Neuronal stem cell (in vitro differentiated cells): ENCODE measurements around the gene GPR32.

Experiments used
- DNase-seq: peaks from one replicate; pipeline ENCODE4 v3.0.0-alpha.2; 2013; ENCODE audit warnings: low spot score
- H2AFZ ChIP-seq: one replicate; pipeline ENCODE4 v1.6.1; 2013; ENCODE audit warnings: mild to moderate bottlenecking, low read length, inconsistent platforms
- H2AK5ac ChIP-seq: 2 replicates; pipeline ENCODE4 v1.6.1; 2013; ENCODE audit warnings: low read depth, mild to moderate bottlenecking, inconsistent platforms, low read length, moderate library complexity, mixed read lengths
- H2BK120ac ChIP-seq: 2 replicates; pipeline ENCODE4 v1.6.1; 2013; ENCODE audit warnings: low read depth, mild to moderate bottlenecking, inconsistent platforms, low read length, moderate library complexity, mixed read lengths
- H2BK12ac ChIP-seq: one replicate; pipeline ENCODE4 v1.6.1; 2013; ENCODE audit warnings: low read length, inconsistent platforms
- H2BK15ac ChIP-seq: 2 replicates; pipeline ENCODE4 v1.6.1; 2013; ENCODE audit warnings: mild to moderate bottlenecking, low read length, inconsistent platforms, mixed read lengths
- H2BK5ac ChIP-seq: one replicate; pipeline ENCODE4 v1.6.1; 2013; ENCODE audit warnings: inconsistent platforms, mild to moderate bottlenecking, low read length, moderate library complexity
- H3K14ac ChIP-seq: one replicate; pipeline ENCODE4 v1.6.1; 2013; ENCODE audit warnings: low read length, inconsistent platforms
- H3K18ac ChIP-seq: 2 replicates; pipeline ENCODE4 v1.6.1; 2013; ENCODE audit warnings: low read length, inconsistent platforms
- H3K23ac ChIP-seq: 2 replicates; pipeline ENCODE4 v1.6.1; 2013; ENCODE audit warnings: low read depth, mild to moderate bottlenecking, mixed read lengths, low read length, inconsistent platforms; ENCODE audit not compliant: poor library complexity
- H3K27ac ChIP-seq: replicated peaks from 3 replicates; pipeline ENCODE4 v1.5.1; 2013; ENCODE audit warnings: low read length, inconsistent platforms
- H3K27me3 ChIP-seq, 3 experiments: 2 replicates each; pipeline ENCODE4 v1.6.1; 2013; ENCODE audit warnings: low read length in 3 of 3, mild to moderate bottlenecking in 2 of 3, inconsistent platforms in 1 of 3, low read depth in 1 of 3, mixed read lengths in 1 of 3, moderate library complexity in 1 of 3; ENCODE audit not compliant: control insufficient read depth in 3 of 3, insufficient read depth in 3 of 3
- H3K36me3 ChIP-seq, 2 donors: replicated peaks in 1 of 2; 2 replicates each; pipeline ENCODE4 v1.6.1; 2013; ENCODE audit warnings: low read length in 2 of 2; ENCODE audit not compliant: control insufficient read depth in 2 of 2, insufficient read depth in 2 of 2
- H3K4ac ChIP-seq: 2 replicates; pipeline ENCODE4 v1.6.1; 2013; ENCODE audit warnings: inconsistent platforms, mild to moderate bottlenecking, low read length, moderate library complexity
- H3K4me1 ChIP-seq, 2 donors: 1 replicate in 1 of 2; 2 replicates in 1 of 2; pipeline ENCODE4 v1.6.1; 2013; ENCODE audit warnings: low read length in 2 of 2, low read depth in 1 of 2; ENCODE audit not compliant: control insufficient read depth in 2 of 2, insufficient read depth in 1 of 2
- H3K4me2 ChIP-seq: one replicate; pipeline ENCODE4 v1.6.1; 2013; ENCODE audit warnings: mild to moderate bottlenecking, low read length, inconsistent platforms; ENCODE audit not compliant: insufficient read depth, poor library complexity, severe bottlenecking
- H3K4me3 ChIP-seq, 2 donors: 2 replicates each; pipeline ENCODE4 v1.5.1; 2013; ENCODE audit warnings: low read length in 2 of 2, mild to moderate bottlenecking in 2 of 2, inconsistent platforms in 1 of 2, moderate library complexity in 1 of 2
- H3K79me1 ChIP-seq: one replicate; pipeline ENCODE4 v1.6.1; 2013; ENCODE audit warnings: low read depth, mild to moderate bottlenecking, inconsistent platforms, low read length, moderate library complexity
- H3K9ac ChIP-seq: one replicate; pipeline ENCODE4 v1.6.1; 2013; ENCODE audit warnings: mild to moderate bottlenecking, low read depth, low read length, inconsistent platforms; ENCODE audit not compliant: poor library complexity
- H3K9me3 ChIP-seq, 2 donors: replicated peaks in 1 of 2; 2 replicates each; pipeline versions ENCODE3 to v1.6.1; 2013; ENCODE audit warnings: low read length in 2 of 2, mild to moderate bottlenecking in 2 of 2, inconsistent platforms in 1 of 2, low read depth in 1 of 2, mixed read lengths in 1 of 2, moderate library complexity in 1 of 2; ENCODE audit not compliant: control insufficient read depth in 2 of 2, insufficient read depth in 1 of 2
- H4K8ac ChIP-seq: one replicate; pipeline ENCODE4 v1.6.1; 2013; ENCODE audit warnings: low read depth, mild to moderate bottlenecking, inconsistent platforms, low read length, moderate library complexity
- H4K91ac ChIP-seq: one replicate; pipeline ENCODE4 v1.6.1; 2013; ENCODE audit warnings: low read length, low read depth, mild to moderate bottlenecking, inconsistent platforms; ENCODE audit not compliant: poor library complexity
- WGBS, 2 donors: extraction: QIAGEN DNeasy Blood & Tissue Kit; methylation state at CpG; one replicate each; pipeline ENCODE4 v1.1.7; 2013; ENCODE audit warnings: missing lambda C conversion rate in 2 of 2, mixed read lengths in 1 of 2; ENCODE audit not compliant: insufficient read length in 2 of 2, insufficient replicate concordance in 1 of 2; ENCODE audit errors: extremely low coverage in 2 of 2; 5-methylcytosine and 5-hydroxymethylcytosine counted together

The GPR32 gene

DNA sequence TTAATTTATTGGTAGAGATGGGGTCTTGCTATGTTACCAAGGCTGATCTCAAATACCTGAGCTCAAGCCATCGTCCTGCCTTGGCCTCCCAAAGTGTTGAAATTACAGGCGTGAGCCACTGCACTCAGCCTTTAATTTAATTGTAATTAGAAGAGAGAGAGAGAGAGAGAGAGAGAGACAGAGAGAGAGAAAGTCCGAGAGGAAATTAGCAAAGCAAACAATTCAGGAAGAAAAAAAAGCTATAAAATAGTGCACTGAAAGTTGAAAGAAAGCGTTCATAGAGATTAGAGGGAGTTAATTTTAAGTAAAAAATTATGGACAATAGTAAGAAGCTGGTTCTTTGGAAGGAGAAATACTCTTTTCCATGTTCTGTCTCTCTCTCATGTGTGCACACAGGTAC is 7.0 kb downstream of the GPR32 start:
- H3K9me3 ChIP-seq, result no peaks in the 10 kb centered on the region
- H3K4ac ChIP-seq, result no peak overlapping the region
- H3K18ac ChIP-seq, result no peak overlapping the region
- H3K4me1 ChIP-seq, result peaks cover 0 to 1% of the 10 kb centered on the region in 2 donors
- H3K36me3 ChIP-seq, result no peaks in the 10 kb centered on the region
- H3K9ac ChIP-seq, result no peak overlapping the region
- H3K4me3 ChIP-seq, result no peak overlapping the region
- H3K27me3 ChIP-seq, result peaks cover 3 to 45% (median 20%) of the 10 kb centered on the region in 3 experiments
- H2BK5ac ChIP-seq, result no peak overlapping the region
- H3K4me2 ChIP-seq, result no peak overlapping the region
- H2BK120ac ChIP-seq, result no peak overlapping the region
- H2AK5ac ChIP-seq, result no peak overlapping the region
- no peak overlapping the region for H4K91ac ChIP-seq
- H3K79me1 ChIP-seq, result no peaks in the 10 kb centered on the region
- H2AFZ ChIP-seq, result no peak overlapping the region
- H2BK15ac ChIP-seq, result no peak overlapping the region
- no peak for DNase-seq
- H2BK12ac ChIP-seq, result no peak overlapping the region
- 100% methylated on average over 1 of the region's 4 CpGs for WGBS, 2 donors
- H3K27ac ChIP-seq, result no peak overlapping the region
- no peak overlapping the region for H4K8ac ChIP-seq
- no peak overlapping the region for H3K14ac ChIP-seq
- H3K23ac ChIP-seq, result no peak overlapping the region

DNA sequence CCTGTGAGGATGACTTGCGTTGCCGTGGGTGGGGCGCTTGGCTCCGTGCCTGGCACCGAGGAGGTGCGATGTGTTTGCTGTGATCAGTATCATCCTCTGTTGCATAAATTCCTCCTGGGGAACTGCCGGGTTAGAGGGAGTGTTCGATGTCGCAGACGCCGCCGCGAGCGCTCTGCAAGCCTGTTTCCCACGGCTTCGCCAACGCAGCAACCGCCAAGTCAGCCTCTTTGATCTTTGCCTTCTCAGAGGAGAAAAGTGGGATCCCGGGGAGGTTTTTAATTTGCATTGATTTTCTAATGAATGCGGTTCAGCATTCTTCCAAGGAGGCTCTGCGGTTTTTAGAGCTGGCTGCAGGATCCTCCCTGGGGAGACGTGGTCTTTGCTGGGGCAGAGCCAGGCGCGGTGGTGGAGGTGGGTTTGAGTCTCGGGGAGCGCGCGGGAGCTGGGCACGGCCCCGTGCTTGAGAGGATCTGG is 7.6 kb downstream of the GPR32 start:
- peaks cover 3 to 45% (median 20%) of the 10 kb centered on the region in 3 experiments for H3K27me3 ChIP-seq
- H3K4me3 ChIP-seq, result no peak overlapping the region
- H3K27ac ChIP-seq, result no peak overlapping the region
- H3K4me2 ChIP-seq, result no peak overlapping the region
- no peak overlapping the region for H2BK5ac ChIP-seq
- H3K14ac ChIP-seq, result no peak overlapping the region
- no peak overlapping the region for H3K18ac ChIP-seq
- peak overlapping the region; percentile 48 for H2AFZ ChIP-seq
- no peak for DNase-seq
- no peak overlapping the region for H3K9ac ChIP-seq
- no peak overlapping the region for H3K23ac ChIP-seq
- no peaks in the 10 kb centered on the region for H3K9me3 ChIP-seq
- H3K79me1 ChIP-seq, result no peaks in the 10 kb centered on the region
- H2BK120ac ChIP-seq, result no peak overlapping the region
- H4K91ac ChIP-seq, result no peak overlapping the region
- H2BK12ac ChIP-seq, result no peak overlapping the region
- WGBS, 2 donors, result no CpG with 5 or more reads among the region's 30 CpGs
- no peak overlapping the region for H4K8ac ChIP-seq
- peaks cover 0 to 1% of the 10 kb centered on the region in 2 donors for H3K4me1 ChIP-seq
- H2BK15ac ChIP-seq, result no peak overlapping the region
- no peaks in the 10 kb centered on the region for H3K36me3 ChIP-seq
- H3K4ac ChIP-seq, result no peak overlapping the region
- no peak overlapping the region for H2AK5ac ChIP-seq

DNA sequence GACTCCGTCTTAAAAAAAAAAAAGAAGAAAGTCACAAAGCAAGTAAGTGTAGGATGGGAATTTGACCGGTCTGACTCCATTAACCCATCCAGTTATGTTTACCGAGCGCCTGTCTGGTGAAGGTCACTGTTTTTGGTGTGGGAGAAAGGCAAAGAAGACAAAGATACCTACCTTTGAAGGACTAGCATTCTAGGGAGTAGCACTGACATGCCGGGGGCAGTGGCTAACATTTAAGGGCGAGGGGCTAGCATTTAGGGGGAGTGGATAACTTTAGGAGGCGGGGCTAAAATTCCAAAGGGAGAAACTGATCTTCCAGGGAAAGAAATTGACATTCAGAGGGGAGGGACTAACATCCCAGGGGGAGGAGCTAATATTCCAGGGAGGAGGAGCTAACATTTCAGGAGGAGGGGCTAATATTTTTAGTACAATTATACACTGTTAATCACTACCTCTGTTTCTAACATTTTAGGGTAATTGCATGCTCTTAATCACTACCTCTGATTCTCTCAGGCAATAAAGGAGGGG is 8.7 kb downstream of the GPR32 start:
- H3K18ac ChIP-seq, result no peak overlapping the region
- no CpG with 5 or more reads among the region's 7 CpGs for WGBS, 2 donors

DNA sequence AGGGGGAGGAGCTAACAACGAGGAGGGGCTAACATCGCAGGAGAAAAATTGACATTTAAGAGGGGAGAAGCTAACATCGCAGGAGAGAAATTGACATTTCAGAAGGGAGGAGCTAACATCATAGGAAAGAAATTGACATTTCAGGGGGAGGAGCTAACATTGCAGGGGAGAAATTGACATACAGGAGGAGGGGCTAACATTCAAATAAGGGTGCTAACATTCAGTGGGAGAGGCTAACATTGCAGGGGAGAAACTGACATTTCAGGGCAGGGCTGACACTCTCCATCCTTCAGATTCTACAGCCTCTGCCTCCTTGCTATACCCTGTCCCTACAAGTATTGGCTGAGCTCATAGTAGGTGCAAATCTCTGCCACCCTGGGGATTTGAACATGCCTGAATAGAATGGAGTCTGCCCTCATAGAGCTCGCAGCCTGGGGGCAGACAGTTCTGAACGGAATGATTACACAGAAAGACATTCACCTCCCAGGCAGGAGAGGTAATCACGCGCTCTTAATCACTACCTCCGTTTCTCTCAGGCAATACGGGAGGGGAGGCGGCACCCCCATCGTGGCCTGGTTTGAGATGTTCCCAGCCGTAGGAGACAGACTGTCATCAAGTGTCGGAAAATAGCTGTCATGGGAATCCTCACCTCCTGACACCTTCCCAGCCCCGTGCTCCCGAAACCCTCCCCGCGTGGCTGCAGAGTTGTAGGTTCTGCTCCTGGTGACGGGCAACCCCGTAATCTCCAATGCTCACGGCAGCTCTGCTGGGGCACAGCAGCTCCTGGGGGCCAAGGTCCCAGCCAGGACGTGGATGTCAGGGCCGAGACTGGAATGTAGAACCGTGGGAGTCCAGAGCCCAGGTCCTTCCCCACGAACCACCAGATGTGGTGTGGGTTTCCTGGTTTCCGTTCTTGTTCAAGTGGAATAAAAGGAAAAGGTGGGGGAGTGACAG is 9.5 kb downstream of the GPR32 start:
- Histone ChIP-seq H3K4me3 (no peak overlapping the region), H3K79me1 (no peaks in the 10 kb centered on the region), H4K91ac (no peak overlapping the region), H4K8ac (no peak overlapping the region), H2BK12ac (no peak overlapping the region), H3K18ac (no peak overlapping the region), H3K27me3 (peaks cover 3 to 45% (median 20%) of the 10 kb centered on the region in 3 experiments), H2BK5ac (no peak overlapping the region), H3K23ac (no peak overlapping the region), H3K4me1 (peaks cover 1 to 3% of the 10 kb centered on the region in 2 donors), H3K4me2 (no peak overlapping the region), H3K27ac (no peak overlapping the region), H2BK120ac (no peak overlapping the region), H2AK5ac (no peak overlapping the region), H3K4ac (no peak overlapping the region), H2BK15ac (no peak overlapping the region), H3K9me3 (no peaks in the 10 kb centered on the region), H3K9ac (no peak overlapping the region), H3K14ac (no peak overlapping the region), H3K36me3 (no peaks in the 10 kb centered on the region), H2AFZ (no peak overlapping the region)
- WGBS, 2 donors, result no CpG with 5 or more reads among the region's 25 CpGs
- no peak for DNase-seq

More for the DNA sequence above, 8.7 kb downstream of the GPR32 start:
- Histone ChIP-seq H2BK120ac (no peak overlapping the region), H3K27me3 (peaks cover 3 to 45% (median 20%) of the 10 kb centered on the region in 3 experiments), H3K4ac (no peak overlapping the region), H2BK15ac (no peak overlapping the region), H3K4me1 (peaks cover 1 to 3% of the 10 kb centered on the region in 2 donors), H3K79me1 (no peaks in the 10 kb centered on the region), H3K36me3 (no peaks in the 10 kb centered on the region), H3K4me3 (no peak overlapping the region), H3K9me3 (no peaks in the 10 kb centered on the region), H2AFZ (no peak overlapping the region), H3K27ac (no peak overlapping the region), H4K8ac (no peak overlapping the region), H4K91ac (no peak overlapping the region), H3K9ac (no peak overlapping the region), H2BK5ac (no peak overlapping the region), H3K4me2 (no peak overlapping the region), H3K14ac (no peak overlapping the region), H2BK12ac (no peak overlapping the region), H2AK5ac (no peak overlapping the region), H3K23ac (no peak overlapping the region)
- DNase-seq, result no peak
